Gastrocnemius medialis (tissue), 4 donors: ENCODE data around the gene GORAB.

Experiments used
- POLR2A ChIP-seq, 2 donors: fragments of 450-650 bp; IDR thresholded peaks; one replicate each; pipeline ENCODE4 v1.6.1; 2017; ENCODE audit warnings: antibody characterized with exemption in 2 of 2, mild to moderate bottlenecking in 2 of 2, moderate library complexity in 2 of 2
- TF ChIP-seq, protein P1 (sequence below), 5 experiments: fragments of 450-650 bp in 3 of 5; fragments of 200-600 bp in 2 of 5; sonication (generic) in 2 of 5; IDR thresholded peaks in 4 of 5; conservative IDR thresholded peaks in 1 of 5; 1 replicate in 4 of 5; 2 replicates in 1 of 5; pipeline ENCODE4 v1.5.1; 2016 to 2019; ENCODE audit warnings: antibody characterized with exemption in 5 of 5, mild to moderate bottlenecking in 3 of 5, moderate library complexity in 3 of 5

DNA sequence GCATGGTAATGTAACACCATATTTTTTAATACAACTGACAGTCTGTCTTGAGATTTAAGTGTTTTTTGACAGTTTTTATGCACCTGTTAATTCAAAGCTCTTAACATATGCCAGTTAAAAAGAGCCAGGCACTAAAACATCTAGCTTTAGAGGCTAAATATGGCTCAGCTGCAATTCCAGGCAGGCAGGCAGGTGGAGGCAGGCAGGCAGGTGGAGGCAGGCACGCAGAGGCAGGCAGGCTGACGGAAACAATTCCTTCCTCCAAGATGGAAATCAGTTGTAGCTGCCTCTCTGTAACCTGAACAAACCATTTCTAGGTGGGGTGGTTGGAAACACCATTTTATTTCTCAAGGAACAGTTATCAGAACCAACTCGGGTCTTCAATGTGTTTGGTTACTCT lies 51.2 kb downstream of the GORAB start:
- TF ChIP-seq, protein P1, sequence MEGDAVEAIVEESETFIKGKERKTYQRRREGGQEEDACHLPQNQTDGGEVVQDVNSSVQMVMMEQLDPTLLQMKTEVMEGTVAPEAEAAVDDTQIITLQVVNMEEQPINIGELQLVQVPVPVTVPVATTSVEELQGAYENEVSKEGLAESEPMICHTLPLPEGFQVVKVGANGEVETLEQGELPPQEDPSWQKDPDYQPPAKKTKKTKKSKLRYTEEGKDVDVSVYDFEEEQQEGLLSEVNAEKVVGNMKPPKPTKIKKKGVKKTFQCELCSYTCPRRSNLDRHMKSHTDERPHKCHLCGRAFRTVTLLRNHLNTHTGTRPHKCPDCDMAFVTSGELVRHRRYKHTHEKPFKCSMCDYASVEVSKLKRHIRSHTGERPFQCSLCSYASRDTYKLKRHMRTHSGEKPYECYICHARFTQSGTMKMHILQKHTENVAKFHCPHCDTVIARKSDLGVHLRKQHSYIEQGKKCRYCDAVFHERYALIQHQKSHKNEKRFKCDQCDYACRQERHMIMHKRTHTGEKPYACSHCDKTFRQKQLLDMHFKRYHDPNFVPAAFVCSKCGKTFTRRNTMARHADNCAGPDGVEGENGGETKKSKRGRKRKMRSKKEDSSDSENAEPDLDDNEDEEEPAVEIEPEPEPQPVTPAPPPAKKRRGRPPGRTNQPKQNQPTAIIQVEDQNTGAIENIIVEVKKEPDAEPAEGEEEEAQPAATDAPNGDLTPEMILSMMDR (IDR thresholded peaks at IDR 0.05 in 4 of 5, conservative IDR thresholded peaks at IDR 0.05 in 1 of 5) = no peak
- no peak for TF ChIP-seq POLR2A (IDR thresholded peaks at IDR 0.05)
